Right lobe of liver (tissue), 6 donors: ENCODE data around the gene NCOR1. TPM values are rescaled to one million over a fixed set of nuclear protein-coding genes. Genes with fewer than 3 reads are reported as not detected.

Experiments used
- ATAC-seq, 4 donors: fragments of 200-7000 bp; cut with Tn5 transposase; one replicate each; pipeline ENCODE4 v1.9.1; 2020; ENCODE audit warnings: mild to moderate bottlenecking in 4 of 4, moderate library complexity in 4 of 4
- DNase-seq, 3 donors: peaks; one replicate each; pipeline ENCODE4 v3.0.0-alpha.2; 2020
- H3K27ac ChIP-seq, 3 donors: fragments of 200-600 bp; one replicate each; pipeline ENCODE4 v1.8.0; 2022
- H3K27me3 ChIP-seq, 2 donors: fragments of 200-600 bp; one replicate each; pipeline ENCODE4 v1.8.0; 2022
- H3K36me3 ChIP-seq, 4 donors: fragments of 200-600 bp; sonication (generic) in 1 of 4; one replicate each; pipeline versions ENCODE4 v1.5.1 to v1.8.0; 2017 to 2022; ENCODE audit warnings: control low read depth in 1 of 4
- H3K4me1 ChIP-seq, 4 donors: fragments of 200-600 bp; sonication (generic) in 1 of 4; one replicate each; pipeline versions ENCODE4 v1.5.1 to v1.8.0; 2017 to 2022; ENCODE audit warnings: control low read depth in 1 of 4
- H3K4me3 ChIP-seq, 3 donors: fragments of 200-600 bp; one replicate each; pipeline ENCODE4 v1.8.0; 2022
- H3K9me3 ChIP-seq, 4 donors: fragments of 200-600 bp; sonication (generic) in 1 of 4; one replicate each; pipeline versions ENCODE4 v1.5.1 to v1.8.0; 2017 to 2022; ENCODE audit warnings: control low read depth in 1 of 4
- POLR2A ChIP-seq: fragments of 450-650 bp; IDR thresholded peaks from one replicate; pipeline ENCODE4 v1.6.1; 2017; ENCODE audit warnings: antibody characterized with exemption, mild to moderate bottlenecking
- WGBS: methylation state at CpG from one replicate; pipeline ENCODE4 v1.1.6; 2018; ENCODE audit warnings: low coverage, low lambda C conversion rate; ENCODE audit not compliant: insufficient coverage; ENCODE audit errors: missing lambda C conversion rate; 5-methylcytosine and 5-hydroxymethylcytosine counted together
- intact Hi-C, 2 donors: fragments of 100-400 bp; cut with DNase I; formaldehyde crosslinking; loops; one replicate each; pipeline versions ENCODE4 v1.11.2 to v1.14.1; 2022
- total RNA-seq, 6 experiments: library from RNA; depleted of rRNA in 2 of 6; stranded (reverse); fragments of >200 nt in 2 of 6; fragmentation: NEBNext Ultra II Directional in 3 of 6; extraction: Animal tissue kit (Norgen Biotek cat#: 25700) in 3 of 6; gene quantifications; one replicate each; pipeline versions ENCODE4 v1.1.0 to v1.2.4, GENCODE V29; 2016 to 2023
- TF ChIP-seq, protein P1 (sequence below), 4 donors: fragments of 200-600 bp in 3 of 4; fragments of 450-650 bp in 1 of 4; IDR thresholded peaks; one replicate each; pipeline versions ENCODE4 v1.5.1 to v1.8.0; 2016 to 2022; ENCODE audit warnings: antibody characterized with exemption in 4 of 4, mild to moderate bottlenecking in 2 of 4
- donor health status: DM: no; HTN: yes; CAD: no.
- donor health status: DM: no; HTN: no; CAD: no.
- donor health status: DM: no; HTN: no; CAD: no.
- donor health status: DM: no; HTN: yes; CAD: no.
- donor health status: DM: no; HTN: yes; CAD: no.

The NCOR1 gene
- total RNA-seq, 6 experiments from 2014 or later: 52.6 to 76.8 (median 65.1) TPM

- H3K27ac ChIP-seq: peak overlapping the region in 2 of 3 donors; percentile 44 to 63
- no peaks in the 10 kb centered on the region for H3K27me3 ChIP-seq
- DNase-seq: no peak
- TF ChIP-seq POLR2A: no peak
- TF ChIP-seq, protein P1, sequence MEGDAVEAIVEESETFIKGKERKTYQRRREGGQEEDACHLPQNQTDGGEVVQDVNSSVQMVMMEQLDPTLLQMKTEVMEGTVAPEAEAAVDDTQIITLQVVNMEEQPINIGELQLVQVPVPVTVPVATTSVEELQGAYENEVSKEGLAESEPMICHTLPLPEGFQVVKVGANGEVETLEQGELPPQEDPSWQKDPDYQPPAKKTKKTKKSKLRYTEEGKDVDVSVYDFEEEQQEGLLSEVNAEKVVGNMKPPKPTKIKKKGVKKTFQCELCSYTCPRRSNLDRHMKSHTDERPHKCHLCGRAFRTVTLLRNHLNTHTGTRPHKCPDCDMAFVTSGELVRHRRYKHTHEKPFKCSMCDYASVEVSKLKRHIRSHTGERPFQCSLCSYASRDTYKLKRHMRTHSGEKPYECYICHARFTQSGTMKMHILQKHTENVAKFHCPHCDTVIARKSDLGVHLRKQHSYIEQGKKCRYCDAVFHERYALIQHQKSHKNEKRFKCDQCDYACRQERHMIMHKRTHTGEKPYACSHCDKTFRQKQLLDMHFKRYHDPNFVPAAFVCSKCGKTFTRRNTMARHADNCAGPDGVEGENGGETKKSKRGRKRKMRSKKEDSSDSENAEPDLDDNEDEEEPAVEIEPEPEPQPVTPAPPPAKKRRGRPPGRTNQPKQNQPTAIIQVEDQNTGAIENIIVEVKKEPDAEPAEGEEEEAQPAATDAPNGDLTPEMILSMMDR (IDR thresholded peaks at IDR 0.05): no peak
- H3K4me1 ChIP-seq: peaks cover 0 to 21% (median 4%) of the 10 kb centered on the region in 4 donors
- intact Hi-C loops: no loop called here
- H3K9me3 ChIP-seq: no peaks in the 10 kb centered on the region
- H3K36me3 ChIP-seq: peaks cover 0 to 9% (median 3%) of the 10 kb centered on the region in 4 donors
- no peak overlapping the region for H3K4me3 ChIP-seq
- peak; percentile 42 to 80 (median 68) for ATAC-seq
Observed at GRCh38 chr17:16141685-16142084, 73.6 kb downstream of the NCOR1 start.

- Histone ChIP-seq H3K27ac (peak overlapping the region in 2 of 3 donors; percentile 44 to 63), H3K36me3 (peaks cover 0 to 14% (median 9%) of the 10 kb centered on the region in 4 donors), H3K4me1 (peaks cover 0 to 21% (median 4%) of the 10 kb centered on the region in 4 donors), H3K27me3 (no peaks in the 10 kb centered on the region), H3K4me3 (no peak overlapping the region), H3K9me3 (no peaks in the 10 kb centered on the region)
- no peak for TF ChIP-seq POLR2A
- TF ChIP-seq, protein P1 (IDR thresholded peaks at IDR 0.05): no peak
- intact Hi-C loops: no loop called here
- WGBS: 59% methylated on average over 2 of the region's 2 CpGs
- DNase-seq: no peak
- no peak for ATAC-seq
Observed at GRCh38 chr17:16140854-16141253, 74.5 kb downstream of the NCOR1 start.

GRCh38 chr17:16135461-16135860 is 79.9 kb downstream of the NCOR1 start:
- no peaks in the 10 kb centered on the region for H3K27me3 ChIP-seq
- peaks cover 0 to 8% (median 0%) of the 10 kb centered on the region in 4 donors for H3K4me1 ChIP-seq
- peaks cover 0 to 28% (median 10%) of the 10 kb centered on the region in 4 donors for H3K36me3 ChIP-seq
- no peak for DNase-seq
- intact Hi-C loops: no loop called here
- no peak overlapping the region for H3K4me3 ChIP-seq
- no peak for TF ChIP-seq POLR2A
- TF ChIP-seq, protein P1 (IDR thresholded peaks at IDR 0.05): no peak
- 93% methylated on average over 5 of the region's 5 CpGs for WGBS
- ATAC-seq: no peak
- no peaks in the 10 kb centered on the region for H3K9me3 ChIP-seq
- H3K27ac ChIP-seq: no peak overlapping the region

DNA sequence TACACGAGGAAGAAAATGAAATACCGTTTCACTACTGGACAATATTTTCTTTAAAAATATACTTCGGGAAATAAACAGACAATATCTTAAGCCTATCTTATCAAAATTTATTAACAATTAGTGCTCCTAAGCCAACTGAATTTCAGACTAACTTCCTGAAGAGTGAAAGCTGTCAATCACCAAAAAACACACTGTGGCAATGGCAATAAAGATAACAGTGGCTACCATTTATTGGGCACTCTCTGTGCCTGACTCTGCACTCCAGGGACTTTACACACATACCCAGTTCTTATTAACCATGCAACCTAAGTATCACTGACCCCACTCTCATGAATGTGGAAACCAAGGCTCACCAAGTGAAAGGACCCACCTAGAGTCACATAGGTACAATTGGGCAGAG is 83.7 kb downstream of the NCOR1 start:
- intact Hi-C loops: no loop called here

More for the DNA sequence above, 83.7 kb downstream of the NCOR1 start:
- Histone ChIP-seq H3K27ac (no peak overlapping the region), H3K27me3 (no peaks in the 10 kb centered on the region), H3K9me3 (no peaks in the 10 kb centered on the region), H3K4me3 (no peak overlapping the region), H3K4me1 (no peaks in the 10 kb centered on the region), H3K36me3 (peaks cover 0 to 23% (median 7%) of the 10 kb centered on the region in 4 donors)
- TF ChIP-seq, protein P1 (IDR thresholded peaks at IDR 0.05): no peak
- TF ChIP-seq POLR2A: no peak
- 88% methylated on average over 3 of the region's 3 CpGs for WGBS
- no peak for ATAC-seq
- DNase-seq: no peak
